Endothelial cell of umbilical vein (primary cell): ENCODE data around the gene FBXO34.

Source experiments
- EZH2 ChIP-seq: IDR thresholded peaks from 2 replicates; pipeline ENCODE4 v1.6.1; 2012; ENCODE audit warnings: borderline replicate concordance, low read depth, mild to moderate bottlenecking, moderate library complexity, low read length, inconsistent platforms; ENCODE audit not compliant: severe bottlenecking
- POLR2A ChIP-seq: IDR thresholded peaks from 2 replicates; pipeline ENCODE4 v1.6.1; 2012; ENCODE audit warnings: low read depth, mild to moderate bottlenecking, control low read depth, low read length
- POLR2AphosphoS5 ChIP-seq: IDR thresholded peaks from 2 replicates; pipeline ENCODE4 v1.6.1; 2012; ENCODE audit warnings: low read depth, mild to moderate bottlenecking, control low read depth, low read length, moderate library complexity; ENCODE audit not compliant: insufficient read depth
- TF ChIP-seq, protein P1 (sequence below), 2 donors: IDR thresholded peaks; 1 replicate in 1 of 2; 2 replicates in 1 of 2; pipeline ENCODE4 v1.5.1; 2011; ENCODE audit warnings: low read length in 2 of 2, mild to moderate bottlenecking in 2 of 2, moderate library complexity in 2 of 2, control low read depth in 1 of 2, inconsistent platforms in 1 of 2, low read depth in 1 of 2; ENCODE audit not compliant: insufficient read depth in 1 of 2; ENCODE audit errors: extremely low read depth in 1 of 2

DNA sequence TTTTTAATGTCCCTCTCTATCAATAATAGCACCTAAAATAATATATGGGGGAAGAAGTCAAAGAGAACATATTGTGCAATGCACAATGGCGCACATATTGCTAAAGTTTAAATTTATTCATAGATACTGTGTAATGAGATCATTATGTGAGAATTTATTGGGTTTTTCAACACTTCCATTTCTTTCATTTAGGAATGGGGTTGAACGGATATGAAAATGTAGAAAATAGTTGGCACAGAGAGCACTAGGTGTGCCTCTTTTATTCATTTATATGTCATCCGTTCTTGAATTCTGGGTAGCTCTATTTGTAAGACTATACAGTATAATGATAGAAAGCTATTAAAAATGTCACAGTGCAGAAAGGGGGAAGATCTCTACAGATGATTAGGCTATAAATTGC lies 76.5 kb downstream of the FBXO34 start:
- TF ChIP-seq POLR2AphosphoS5: no peak
- no peak for TF ChIP-seq POLR2A
- TF ChIP-seq, protein P1, sequence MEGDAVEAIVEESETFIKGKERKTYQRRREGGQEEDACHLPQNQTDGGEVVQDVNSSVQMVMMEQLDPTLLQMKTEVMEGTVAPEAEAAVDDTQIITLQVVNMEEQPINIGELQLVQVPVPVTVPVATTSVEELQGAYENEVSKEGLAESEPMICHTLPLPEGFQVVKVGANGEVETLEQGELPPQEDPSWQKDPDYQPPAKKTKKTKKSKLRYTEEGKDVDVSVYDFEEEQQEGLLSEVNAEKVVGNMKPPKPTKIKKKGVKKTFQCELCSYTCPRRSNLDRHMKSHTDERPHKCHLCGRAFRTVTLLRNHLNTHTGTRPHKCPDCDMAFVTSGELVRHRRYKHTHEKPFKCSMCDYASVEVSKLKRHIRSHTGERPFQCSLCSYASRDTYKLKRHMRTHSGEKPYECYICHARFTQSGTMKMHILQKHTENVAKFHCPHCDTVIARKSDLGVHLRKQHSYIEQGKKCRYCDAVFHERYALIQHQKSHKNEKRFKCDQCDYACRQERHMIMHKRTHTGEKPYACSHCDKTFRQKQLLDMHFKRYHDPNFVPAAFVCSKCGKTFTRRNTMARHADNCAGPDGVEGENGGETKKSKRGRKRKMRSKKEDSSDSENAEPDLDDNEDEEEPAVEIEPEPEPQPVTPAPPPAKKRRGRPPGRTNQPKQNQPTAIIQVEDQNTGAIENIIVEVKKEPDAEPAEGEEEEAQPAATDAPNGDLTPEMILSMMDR (IDR thresholded peaks at IDR 0.05; ENCODE audit: extremely low read depth in 1 of 2, insufficient read depth in 1 of 2, low read depth in 1 of 2, low read length in 2 of 2): no peak
- no peak for TF ChIP-seq EZH2
